Upper lobe of right lung (tissue), 1 donor: ENCODE results near the gene LPCAT1. TPM values are rescaled to one million over a fixed set of nuclear protein-coding genes. Genes with fewer than 3 reads are reported as not detected.

Experiments
- ATAC-seq: fragments of 200-7000 bp; cut with Tn5 transposase; one replicate; pipeline ENCODE4 v1.9.1; 2020; ENCODE audit warnings: mild to moderate bottlenecking, moderate library complexity
- DNase-seq: peaks from one replicate; pipeline ENCODE4 v3.0.0-alpha.2; 2020
- H3K27ac ChIP-seq: fragments of 200-600 bp; one replicate; pipeline ENCODE4 v1.8.0; 2022
- H3K27me3 ChIP-seq: fragments of 200-600 bp; one replicate; pipeline ENCODE4 v1.8.0; 2022; ENCODE audit warnings: mild to moderate bottlenecking
- H3K36me3 ChIP-seq: fragments of 200-600 bp; one replicate; pipeline ENCODE4 v1.8.0; 2022
- H3K4me1 ChIP-seq: fragments of 200-600 bp; one replicate; pipeline ENCODE4 v1.8.0; 2022
- H3K4me3 ChIP-seq: fragments of 200-600 bp; one replicate; pipeline ENCODE4 v1.8.0; 2022; ENCODE audit warnings: mild to moderate bottlenecking
- H3K9me3 ChIP-seq: fragments of 200-600 bp; one replicate; pipeline ENCODE4 v1.8.0; 2022
- intact Hi-C: fragments of 100-400 bp; cut with DNase I; formaldehyde crosslinking; loops from one replicate; pipeline ENCODE4 v1.11.0; 2022
- total RNA-seq: library from RNA; stranded (reverse); fragmentation: NEBNext Ultra II Directional; extraction: Animal tissue kit (Norgen Biotek cat#: 25700); gene quantifications from one replicate; pipeline ENCODE4 v1.2.1, GENCODE V29; 2021
- TF ChIP-seq, protein P1 (sequence below): fragments of 200-600 bp; IDR thresholded peaks from one replicate; pipeline ENCODE4 v1.8.0; 2022; ENCODE audit warnings: antibody characterized with exemption
- donor health status: DM: no; HTN: yes; CAD: no; lungs with severe emphysema.

The LPCAT1 gene
- total RNA-seq, 1 donor from 2014 or later: 690 TPM

DNA sequence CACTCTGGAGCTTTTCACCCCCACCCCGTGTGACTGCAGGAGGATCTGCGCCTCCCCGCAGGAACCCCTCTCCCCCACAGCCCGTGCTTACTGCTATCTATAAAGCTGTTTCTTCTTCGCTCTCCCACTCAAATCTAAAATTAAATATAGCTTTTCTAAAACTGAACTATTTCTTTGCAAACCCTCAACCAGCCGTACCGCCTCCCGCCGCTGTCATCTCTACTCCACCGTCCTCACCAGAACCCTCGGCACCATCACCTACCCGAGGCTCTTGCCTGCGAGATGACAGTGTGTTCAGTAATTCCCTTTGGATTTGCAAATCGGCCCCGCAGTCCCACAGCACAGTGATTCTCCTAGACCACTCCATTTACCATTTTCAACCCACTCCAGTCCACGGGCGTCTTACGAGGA, 13.6 kb downstream of the LPCAT1 start:
- Histone ChIP-seq H3K9me3 (no peaks in the 10 kb centered on the region), H3K4me1 (peaks cover 45% of the 10 kb centered on the region), H3K27me3 (no peaks in the 10 kb centered on the region), H3K27ac (no peak overlapping the region), H3K36me3 (peaks cover 28% of the 10 kb centered on the region), H3K4me3 (no peak overlapping the region)
- no peak for ATAC-seq
- TF ChIP-seq, protein P1, sequence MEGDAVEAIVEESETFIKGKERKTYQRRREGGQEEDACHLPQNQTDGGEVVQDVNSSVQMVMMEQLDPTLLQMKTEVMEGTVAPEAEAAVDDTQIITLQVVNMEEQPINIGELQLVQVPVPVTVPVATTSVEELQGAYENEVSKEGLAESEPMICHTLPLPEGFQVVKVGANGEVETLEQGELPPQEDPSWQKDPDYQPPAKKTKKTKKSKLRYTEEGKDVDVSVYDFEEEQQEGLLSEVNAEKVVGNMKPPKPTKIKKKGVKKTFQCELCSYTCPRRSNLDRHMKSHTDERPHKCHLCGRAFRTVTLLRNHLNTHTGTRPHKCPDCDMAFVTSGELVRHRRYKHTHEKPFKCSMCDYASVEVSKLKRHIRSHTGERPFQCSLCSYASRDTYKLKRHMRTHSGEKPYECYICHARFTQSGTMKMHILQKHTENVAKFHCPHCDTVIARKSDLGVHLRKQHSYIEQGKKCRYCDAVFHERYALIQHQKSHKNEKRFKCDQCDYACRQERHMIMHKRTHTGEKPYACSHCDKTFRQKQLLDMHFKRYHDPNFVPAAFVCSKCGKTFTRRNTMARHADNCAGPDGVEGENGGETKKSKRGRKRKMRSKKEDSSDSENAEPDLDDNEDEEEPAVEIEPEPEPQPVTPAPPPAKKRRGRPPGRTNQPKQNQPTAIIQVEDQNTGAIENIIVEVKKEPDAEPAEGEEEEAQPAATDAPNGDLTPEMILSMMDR: no peak
- DNase-seq: peak; percentile 55
- intact Hi-C loops: no loop called here

DNA sequence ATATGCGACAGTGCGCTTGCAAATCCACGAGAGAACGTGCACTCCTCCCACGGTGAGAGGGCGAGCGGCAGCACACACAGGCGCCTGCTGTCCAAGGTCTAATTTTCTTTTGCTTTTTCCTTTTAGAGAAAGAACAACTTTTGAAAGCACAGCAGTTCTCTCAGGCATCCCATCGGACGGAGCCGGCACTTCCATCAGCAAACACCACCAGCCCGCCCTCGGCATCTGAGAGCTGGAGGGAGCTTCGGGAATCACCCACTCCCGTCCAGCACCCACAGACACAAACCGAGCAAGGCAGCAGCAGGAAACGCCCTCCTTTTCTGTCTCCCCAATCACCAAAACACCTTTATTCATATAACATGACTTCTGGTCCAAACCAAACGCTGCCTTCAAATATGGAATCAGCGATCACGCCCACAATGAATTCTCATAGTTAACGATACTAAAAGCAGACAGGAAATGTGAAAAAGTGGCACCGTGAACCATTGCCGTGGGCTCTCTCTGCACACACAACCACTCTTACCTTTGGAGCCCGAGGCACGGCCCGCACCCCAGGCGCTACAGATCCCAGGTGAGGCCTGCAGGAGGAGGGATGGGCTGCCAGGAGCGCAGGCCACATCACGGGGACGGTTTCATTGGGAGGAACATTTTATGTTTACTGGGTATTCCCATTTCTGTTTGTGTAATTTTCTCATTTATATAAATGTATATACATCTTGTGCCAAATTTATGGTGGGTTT, 14.2 kb downstream of the LPCAT1 start:
- intact Hi-C loops: no loop called here
- peaks cover 42% of the 10 kb centered on the region for H3K4me1 ChIP-seq
- TF ChIP-seq, protein P1: no peak
- H3K27me3 ChIP-seq: no peaks in the 10 kb centered on the region
- peak; percentile 56 for DNase-seq
- no peak overlapping the region for H3K4me3 ChIP-seq
- ATAC-seq: no peak
- H3K27ac ChIP-seq: no peak overlapping the region
- H3K36me3 ChIP-seq: peaks cover 28% of the 10 kb centered on the region
- no peaks in the 10 kb centered on the region for H3K9me3 ChIP-seq

DNA sequence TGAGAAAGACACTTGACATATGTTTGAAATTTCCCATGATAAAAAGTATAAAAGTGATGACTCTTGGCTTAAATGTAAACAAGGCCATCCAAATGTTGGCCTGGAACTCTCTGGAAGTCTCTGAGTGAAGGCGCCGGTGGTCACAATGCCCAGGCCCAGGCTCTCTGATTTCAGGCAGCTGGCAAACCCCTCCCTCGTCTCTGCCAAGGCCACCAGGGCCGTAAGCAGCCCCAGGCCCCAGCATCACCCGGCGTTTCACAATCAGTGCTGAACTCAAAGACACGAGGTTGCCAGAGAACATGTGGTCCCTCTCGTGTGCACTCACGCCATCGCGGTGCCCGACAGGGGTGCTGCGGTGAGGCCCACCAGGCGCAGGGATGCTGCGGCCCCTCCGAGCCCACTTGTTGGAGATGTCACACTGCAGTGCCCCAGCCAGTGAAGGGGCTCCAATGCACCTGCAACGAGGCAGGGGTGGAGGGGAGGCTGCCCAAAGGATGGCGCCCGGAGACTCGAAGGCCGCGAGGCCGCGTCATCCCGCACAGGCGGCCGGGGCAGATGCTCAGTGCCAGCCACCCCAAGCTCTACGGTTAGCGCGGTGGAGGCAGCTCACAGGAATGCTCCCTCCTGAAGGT, 15.0 kb downstream of the LPCAT1 start:
- no peak for ATAC-seq
- peak; percentile 63 for DNase-seq
- intact Hi-C loops: no loop called here

DNA sequence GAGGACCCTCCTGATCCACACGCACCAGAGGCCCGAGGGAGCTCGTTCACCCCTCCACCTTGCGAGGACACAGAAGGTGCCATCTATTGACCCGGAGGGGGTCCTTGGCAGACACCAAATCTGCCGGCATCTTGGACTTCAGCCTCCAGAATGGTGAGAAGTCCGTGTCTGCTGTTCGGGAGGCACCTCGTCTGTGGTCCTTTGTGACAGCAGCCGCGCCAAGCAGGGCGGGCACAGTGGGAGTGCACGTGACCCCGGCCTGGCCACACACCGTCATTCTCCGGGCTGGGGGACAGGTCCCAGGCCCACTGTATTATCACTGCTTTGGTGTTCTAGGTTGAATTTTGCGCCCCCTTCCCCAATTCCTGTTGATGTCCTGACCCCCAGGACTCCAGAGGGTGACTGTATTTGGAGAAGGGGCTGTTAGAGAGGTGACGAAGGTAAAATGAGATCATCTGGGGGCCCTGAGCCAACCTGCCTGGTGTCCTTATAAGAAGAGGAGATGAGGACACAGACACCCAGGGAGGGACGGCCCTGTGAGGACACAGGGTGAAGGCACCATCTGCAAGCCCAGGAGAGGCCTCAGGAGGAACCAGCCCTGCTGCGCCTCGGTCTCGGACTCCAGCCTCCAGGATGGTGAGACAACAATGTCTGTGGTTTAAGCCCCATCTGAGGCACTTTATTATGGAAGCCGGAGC, 15.7 kb downstream of the LPCAT1 start:
- TF ChIP-seq, protein P1: no peak
- no peaks in the 10 kb centered on the region for H3K9me3 ChIP-seq
- H3K4me1 ChIP-seq: peaks cover 48% of the 10 kb centered on the region
- no peak overlapping the region for H3K27ac ChIP-seq
- DNase-seq: peak; percentile 52
- H3K27me3 ChIP-seq: no peaks in the 10 kb centered on the region
- H3K4me3 ChIP-seq: no peak overlapping the region
- intact Hi-C loops: no loop called here
- H3K36me3 ChIP-seq: peaks cover 28% of the 10 kb centered on the region
- no peak for ATAC-seq

More for the DNA sequence above, 15.0 kb downstream of the LPCAT1 start:
- peaks cover 46% of the 10 kb centered on the region for H3K4me1 ChIP-seq
- H3K9me3 ChIP-seq: no peaks in the 10 kb centered on the region
- no peak overlapping the region for H3K27ac ChIP-seq
- H3K27me3 ChIP-seq: no peaks in the 10 kb centered on the region
- H3K4me3 ChIP-seq: no peak overlapping the region
- H3K36me3 ChIP-seq: peaks cover 28% of the 10 kb centered on the region
- TF ChIP-seq, protein P1: no peak

DNA sequence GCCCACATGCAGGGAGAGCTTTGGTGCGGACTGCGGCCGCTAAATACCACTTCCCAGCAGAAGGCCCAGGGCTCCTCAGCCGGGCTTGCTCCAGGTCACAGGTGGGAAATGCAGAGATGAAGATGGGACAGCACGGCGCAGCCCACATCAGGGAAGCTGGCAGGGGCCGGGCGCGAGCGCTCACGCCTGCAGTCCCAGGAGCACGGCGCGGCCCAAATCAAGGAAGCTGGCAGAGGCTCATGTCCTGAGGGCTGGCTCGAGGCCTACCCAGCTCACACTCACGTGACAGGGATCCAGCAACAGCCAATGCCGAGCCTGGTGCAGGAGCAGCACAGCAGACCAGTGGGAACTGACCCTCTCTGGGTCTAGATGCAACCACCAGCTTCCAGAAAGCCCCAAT, 16.3 kb downstream of the LPCAT1 start:
- Histone ChIP-seq H3K36me3 (peaks cover 26% of the 10 kb centered on the region), H3K4me3 (no peak overlapping the region), H3K9me3 (no peaks in the 10 kb centered on the region), H3K27ac (no peak overlapping the region), H3K27me3 (no peaks in the 10 kb centered on the region), H3K4me1 (peaks cover 53% of the 10 kb centered on the region)
- intact Hi-C loops: no loop called here
- DNase-seq (peak; percentile 83), ATAC-seq (peak; percentile 70)
- TF ChIP-seq, protein P1: no peak
